NB4 (cell line): ENCODE results near the gene CDC42BPG.

Experiments
- CTCF ChIP-seq: IDR thresholded peaks from one replicate; pipeline ENCODE4 v1.5.1; 2012; ENCODE audit warnings: low read depth, low read length
- MAX ChIP-seq: IDR thresholded peaks from 2 replicates; pipeline ENCODE4 v1.6.1; 2011; ENCODE audit warnings: low read depth, low read length
- MYC ChIP-seq: IDR thresholded peaks from 2 replicates; pipeline ENCODE4 v1.6.1; 2011; ENCODE audit warnings: low read depth, low read length
- POLR2A ChIP-seq: IDR thresholded peaks from 2 replicates; pipeline ENCODE4 v1.6.1; 2011; ENCODE audit warnings: mild to moderate bottlenecking; ENCODE audit not compliant: insufficient read length; ENCODE audit errors: extremely low read depth

GRCh38 chr11:64842366-64842759 is 2.1 kb downstream of the CDC42BPG start:
- TF ChIP-seq CTCF = no peak
- no peak for TF ChIP-seq POLR2A
- no peak for TF ChIP-seq MAX
- TF ChIP-seq MYC = no peak
